Stimulated activated CD8-positive, alpha-beta memory T cell treated with anti-CD3 and anti-CD28 coated beads, Interleukin-7, amount 100 ng/mL, for 48 hours (primary cell): ENCODE data around the gene SMDT1.
"Not testable (repeated sequence)": the region's sequence is repeated elsewhere in the genome, so short reads cannot be mapped to it uniquely, and the experiment has no call there.

Experiments used
- DNase-seq, 2 donors: peaks; one replicate each; pipeline ENCODE4 v3.0.0-alpha.2; 2020; ENCODE audit warnings: low read depth in 1 of 2; ENCODE audit errors: extremely low read depth in 1 of 2

The SMDT1 gene

DNA sequence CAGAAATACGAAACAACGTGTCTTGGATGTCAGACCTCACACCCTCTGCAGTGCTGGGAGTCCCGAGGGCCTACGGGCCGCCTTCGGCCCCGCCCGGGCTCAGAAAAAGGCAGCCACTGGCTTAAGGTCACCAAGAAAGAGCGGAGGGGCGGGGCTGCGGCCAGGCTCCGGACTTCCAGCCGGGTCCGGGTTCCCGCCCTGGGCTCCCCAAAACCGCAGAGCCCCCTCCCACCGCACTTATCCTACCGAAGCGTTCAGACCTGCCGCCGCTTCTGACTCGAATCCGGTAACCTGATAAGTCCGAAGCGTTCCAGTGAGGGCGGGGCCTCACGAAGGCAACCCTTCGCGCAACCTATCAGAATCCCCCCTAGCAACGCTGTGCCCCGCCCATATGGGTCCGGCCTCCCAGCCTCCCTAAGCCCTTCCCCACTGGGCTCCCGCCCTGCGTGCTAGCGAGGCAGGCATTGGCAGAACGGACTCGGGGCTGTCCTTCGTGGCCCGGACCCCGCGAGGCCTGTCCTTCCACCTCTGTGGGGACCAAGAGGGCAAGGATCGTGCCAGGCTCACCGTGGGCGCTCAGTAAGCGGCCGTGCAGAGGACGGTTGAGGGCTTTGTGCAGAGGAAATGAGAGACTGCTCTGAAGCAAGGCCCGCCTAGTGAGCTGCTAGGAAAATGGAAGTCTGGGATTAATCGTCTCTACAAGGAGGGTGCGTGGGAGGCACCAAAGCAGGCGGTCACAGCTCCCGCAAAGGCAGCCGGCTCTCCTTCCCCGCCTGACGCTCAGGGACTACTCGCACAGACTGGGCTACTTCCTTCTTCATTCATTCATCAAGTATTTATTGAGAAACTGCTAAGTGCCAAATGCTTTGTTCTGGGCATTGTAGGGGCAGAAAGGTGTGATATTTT, 8.7 kb upstream of the SMDT1 start, which contains the start of gene NAGA:
TSS of gene NAGA (minus strand) at position 296 of the 906 bp plus-strand sequence. CDS start 515 bp downstream, outside the sequence.
- DNase-seq = peak; percentile 78 to 95

DNA sequence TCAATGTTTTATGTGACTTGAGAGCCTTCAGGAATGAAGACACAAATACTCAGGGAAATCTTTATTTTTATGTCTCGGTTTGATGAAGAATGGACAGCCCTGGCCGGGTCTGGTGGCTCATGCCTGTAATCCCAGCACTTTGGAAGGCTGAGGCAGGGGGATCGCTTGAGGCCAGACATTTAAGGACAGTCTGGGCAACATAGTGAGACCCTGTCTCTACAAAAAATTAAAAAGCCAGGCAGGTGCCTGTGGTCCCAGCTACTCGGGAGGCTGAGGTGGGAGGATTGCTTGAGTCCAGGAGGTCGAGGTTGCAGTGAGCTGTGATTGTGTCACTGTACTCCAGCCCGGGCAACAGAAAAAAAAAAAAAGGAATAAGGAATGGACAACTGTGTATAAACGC, 8.0 kb upstream of the SMDT1 start:
- DNase-seq = not testable (repeated sequence)

DNA sequence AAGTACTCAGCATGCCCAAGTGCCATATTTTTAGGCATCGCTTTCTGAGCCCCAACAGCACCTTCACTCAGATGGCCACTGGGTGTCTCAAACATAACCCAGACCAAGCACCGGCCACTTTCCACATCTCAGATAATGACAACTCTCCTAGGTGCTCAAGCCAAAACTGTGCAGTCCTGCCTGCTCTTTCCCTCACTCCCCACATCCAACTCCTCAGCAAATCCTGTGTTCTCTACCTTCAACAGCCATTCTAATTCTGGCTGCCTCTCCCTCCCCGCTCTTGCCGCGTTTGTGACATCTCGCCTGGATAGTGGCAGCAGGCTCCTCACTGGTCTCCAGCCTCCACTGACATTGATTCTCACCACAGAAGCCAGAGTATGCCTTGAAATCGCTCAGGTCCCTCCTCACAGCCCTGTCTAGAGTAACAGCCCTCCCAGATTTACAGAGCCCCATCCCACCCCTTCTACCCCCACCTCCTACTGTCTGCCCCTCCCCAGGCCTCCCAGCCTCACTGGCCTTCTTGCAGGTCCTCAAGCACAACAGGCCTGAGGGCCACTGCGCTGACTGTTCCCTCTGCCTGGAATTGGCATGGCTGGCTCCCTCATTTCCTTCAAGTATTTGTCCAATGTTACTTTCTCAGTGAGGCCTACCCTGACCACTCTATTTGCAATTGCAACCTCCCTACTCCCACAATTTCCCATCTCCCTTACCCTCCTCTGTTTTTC, 6.7 kb upstream of the SMDT1 start:
- DNase-seq = no peak

DNA sequence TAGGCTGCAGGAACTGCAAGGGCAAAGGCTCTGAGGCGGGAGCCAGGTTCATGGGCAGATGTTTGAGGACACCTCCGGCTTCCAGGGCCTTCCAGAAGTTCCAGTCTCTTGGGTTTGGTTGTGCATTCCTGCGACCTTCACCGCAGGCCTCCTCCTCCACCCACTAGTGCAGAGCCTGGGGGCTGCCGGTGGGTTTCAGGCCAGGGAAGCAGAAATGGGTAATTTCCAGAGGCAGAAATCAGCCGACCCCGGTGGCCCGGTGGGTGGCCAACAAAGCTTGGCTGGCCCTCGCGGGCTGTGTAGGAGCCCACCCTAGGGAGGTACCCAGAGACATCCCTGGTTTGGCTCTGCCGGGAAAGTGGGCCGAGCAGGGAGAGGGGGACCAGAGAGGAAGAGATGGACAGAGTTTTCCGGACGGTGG, 5.9 kb upstream of the SMDT1 start:
- DNase-seq = no peak

DNA sequence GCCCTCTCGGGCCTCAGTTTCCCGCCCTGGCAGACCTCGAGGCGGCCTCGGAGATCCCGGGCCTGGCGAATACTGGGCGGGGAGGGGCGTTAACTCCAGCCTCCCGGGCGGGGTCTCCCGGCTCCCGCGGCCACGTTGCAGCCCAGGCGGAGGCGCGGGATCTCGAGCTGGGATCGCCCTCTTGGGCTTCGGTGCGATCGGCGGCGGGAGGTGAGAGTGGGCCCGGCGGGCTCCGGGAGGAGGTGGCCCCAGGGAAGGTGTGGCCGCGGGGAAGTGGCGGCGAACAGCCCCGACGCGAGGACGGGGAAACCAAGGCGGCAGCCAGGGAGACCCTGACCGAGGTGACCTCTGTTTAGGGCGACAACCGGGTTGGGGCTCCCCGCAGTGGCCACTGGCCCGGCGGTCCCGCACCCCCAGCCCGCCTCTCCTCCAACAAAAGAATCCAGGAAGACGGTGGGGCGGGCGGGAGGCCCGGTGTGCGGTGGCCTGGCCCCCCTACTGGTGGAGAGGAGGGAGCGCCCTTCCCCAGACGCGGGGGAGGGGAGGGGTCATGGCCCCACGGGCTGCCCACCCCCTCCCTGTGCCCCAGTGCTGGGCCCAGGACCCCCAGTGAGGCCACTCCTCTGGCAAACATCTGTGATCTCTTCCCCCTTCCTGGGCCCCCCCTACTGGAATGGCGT, 5.2 kb upstream of the SMDT1 start, which contains the start of gene PHETA2:
TSS of gene PHETA2 (plus strand) at position 117 of the 680 bp plus-strand sequence. CDS start 3,046 bp downstream, outside the sequence.
- peak in 1 of 2 donors; percentile 29 for DNase-seq

DNA sequence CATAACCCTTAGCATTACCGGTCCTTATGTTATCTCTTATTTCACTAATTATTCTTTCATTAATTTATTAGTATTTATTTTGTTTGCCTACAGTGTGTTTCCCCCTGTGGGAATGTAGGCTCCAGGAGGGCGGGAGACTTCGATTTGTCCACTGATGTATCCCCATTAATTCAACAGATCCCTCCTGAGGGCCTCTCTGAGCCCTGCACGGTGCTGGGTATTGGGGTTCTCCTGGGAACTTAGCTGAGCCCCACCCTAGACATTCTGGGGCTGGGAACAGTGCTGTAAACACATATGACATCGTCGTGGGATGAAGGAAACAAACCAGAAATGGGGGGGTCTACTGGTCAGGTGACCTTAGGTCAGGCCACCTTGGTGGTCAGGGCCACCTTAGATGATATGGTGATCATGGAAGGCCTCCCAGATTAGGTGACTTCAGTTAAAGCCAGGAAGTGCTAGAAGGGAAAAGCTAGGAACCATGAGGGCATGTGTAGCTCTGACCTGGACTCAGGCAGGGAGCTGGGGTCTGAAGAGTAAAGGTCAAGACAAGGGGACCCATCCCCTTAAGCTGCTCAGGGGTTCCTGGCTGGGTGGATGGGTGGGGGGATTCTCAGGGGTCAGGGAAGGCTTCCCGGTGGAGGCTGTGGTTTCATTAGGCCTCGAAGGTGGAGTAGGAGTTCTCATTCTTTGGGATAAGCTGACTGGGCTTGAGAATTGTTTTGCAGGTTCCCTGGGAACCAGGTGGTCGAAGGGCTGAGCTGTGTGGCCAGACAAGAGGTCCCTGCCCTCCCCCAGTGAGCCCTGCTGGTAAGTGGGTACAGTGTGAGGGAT, 4.4 kb upstream of the SMDT1 start:
- DNase-seq = no peak

DNA sequence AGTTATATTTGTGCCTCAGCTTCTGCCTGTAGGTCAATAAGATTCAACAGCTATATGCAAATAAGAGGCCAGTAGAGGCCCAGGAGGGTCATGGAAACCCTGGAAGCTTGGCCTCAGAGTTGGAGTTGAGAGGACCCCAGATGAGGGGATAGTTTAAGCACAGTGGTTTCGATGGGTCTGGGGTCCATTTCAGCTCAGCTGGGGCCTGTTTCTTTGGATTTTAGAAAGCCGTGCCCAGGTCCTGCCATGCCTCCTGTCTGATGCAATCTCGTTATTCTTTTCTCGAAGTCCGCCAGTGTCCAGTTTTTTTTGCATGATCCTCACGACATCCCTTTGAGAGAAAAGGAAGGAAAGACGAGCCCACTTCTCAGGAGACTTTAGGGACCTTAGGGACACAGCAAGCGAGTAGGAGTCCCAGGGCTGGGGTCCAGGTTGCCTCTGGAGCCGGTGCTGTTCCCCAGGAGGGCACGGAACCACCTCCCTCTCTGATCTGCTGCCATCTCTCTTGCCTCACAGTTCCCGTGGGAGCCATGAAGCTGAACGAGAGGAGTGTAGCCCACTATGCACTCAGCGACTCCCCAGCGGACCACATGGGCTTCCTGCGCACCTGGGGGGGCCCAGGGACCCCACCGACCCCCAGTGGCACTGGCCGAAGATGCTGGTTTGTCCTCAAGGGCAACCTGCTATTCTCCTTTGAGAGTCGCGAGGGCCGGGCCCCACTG, 2.6 kb upstream of the SMDT1 start:
- no peak for DNase-seq

DNA sequence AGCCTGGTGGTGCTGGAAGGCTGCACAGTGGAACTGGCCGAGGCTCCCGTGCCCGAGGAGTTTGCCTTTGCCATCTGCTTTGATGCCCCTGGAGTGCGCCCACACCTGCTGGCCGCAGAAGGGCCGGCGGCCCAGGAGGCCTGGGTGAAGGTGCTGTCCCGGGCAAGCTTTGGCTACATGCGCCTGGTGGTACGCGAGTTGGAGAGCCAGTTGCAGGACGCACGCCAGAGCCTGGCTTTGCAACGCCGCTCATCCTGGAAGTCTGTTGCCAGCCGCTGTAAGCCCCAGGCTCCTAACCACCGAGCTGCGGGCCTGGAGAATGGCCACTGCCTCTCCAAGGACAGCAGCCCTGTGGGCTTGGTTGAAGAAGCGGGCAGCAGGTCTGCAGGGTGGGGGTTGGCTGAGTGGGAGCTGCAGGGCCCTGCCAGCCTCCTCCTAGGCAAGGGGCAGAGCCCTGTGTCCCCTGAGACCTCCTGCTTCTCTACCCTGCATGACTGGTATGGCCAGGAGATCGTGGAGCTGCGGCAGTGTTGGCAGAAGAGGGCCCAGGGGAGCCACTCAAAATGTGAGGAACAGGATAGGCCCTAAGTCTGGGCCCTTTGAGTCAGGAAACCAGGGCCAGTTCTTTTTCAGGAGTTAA, 1.9 kb upstream of the SMDT1 start:
- no peak for DNase-seq

DNA sequence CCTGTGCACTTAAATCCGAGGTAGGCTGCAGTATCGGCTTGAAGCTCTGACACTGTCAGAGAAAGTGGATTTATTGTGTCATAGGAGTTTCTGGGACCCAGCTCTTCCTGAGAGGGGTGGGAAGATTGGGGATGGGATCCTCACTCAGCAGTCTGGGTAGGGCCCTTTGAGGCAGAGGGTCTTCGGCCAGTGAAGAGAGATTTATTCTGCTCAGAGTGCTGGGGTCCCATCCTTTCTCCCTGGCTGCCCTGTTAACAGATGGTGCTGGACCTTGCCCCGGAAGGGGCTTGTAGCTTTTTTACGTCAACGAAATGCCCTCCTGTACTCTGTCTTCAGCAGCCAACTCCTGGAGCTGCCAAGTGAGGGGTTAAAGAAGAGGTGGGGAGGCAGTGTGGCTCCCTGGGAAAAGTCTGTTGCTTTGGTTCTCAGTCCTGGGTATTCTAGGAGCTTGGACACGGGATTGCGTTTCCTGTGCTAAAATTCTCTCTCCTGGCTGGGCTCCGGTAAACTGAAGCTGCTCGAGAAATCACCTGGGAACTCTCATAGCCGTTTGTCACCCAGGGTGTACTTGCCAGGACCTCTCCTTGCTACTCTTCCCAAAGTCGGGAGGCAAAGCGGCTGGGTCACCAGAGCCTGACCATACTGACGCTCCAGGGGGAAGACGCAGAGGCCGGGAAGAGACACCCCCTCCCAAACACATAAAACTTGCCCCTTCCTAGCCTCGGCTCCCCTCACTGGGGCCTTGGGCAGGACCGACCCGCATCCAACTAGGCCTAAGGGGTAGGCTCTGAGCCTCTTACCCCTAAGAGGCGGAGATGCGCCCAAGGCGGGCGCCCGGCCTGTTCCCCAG, 806 bp upstream of the SMDT1 start:
- DNase-seq = no peak

DNA sequence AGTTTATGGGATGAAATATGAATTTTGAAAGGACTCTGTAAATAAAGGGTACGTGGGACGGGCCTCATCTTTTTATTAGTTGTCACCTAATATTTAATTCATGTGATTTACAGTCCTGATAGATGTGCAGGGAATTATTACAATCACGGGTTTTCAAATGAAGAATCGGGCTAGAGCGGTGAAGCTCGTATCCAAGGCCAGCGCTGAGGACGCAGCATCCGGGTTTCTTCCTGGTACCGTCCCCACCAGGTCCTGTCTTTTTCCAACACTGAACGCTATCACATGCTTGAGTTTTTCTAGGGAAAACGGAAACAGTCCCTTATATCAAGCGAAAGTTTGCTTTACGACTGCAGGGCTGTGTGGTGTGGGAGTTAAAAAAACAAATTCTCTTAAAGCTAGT, 787 bp downstream of the SMDT1 start:
- no peak for DNase-seq

DNA sequence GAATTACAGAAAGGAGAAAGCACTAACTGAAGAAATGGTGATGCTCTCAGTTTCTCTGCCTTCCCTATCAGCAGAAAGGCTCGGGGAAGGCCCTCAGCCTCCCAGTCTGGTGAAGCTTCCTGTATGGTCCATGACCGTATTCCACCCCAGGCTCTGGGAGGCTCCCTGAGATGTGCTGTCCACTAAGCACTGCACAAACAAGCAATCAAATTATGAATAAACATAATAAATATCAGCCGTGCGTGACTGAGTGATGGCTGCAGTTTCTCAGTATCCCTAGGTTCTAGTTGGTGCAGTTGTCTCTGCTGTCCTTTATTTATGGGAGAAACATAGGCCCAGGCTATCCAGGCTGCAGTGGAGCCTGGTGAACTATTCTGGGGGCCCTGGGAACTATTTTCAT, 3.6 kb downstream of the SMDT1 start:
- DNase-seq = no peak

DNA sequence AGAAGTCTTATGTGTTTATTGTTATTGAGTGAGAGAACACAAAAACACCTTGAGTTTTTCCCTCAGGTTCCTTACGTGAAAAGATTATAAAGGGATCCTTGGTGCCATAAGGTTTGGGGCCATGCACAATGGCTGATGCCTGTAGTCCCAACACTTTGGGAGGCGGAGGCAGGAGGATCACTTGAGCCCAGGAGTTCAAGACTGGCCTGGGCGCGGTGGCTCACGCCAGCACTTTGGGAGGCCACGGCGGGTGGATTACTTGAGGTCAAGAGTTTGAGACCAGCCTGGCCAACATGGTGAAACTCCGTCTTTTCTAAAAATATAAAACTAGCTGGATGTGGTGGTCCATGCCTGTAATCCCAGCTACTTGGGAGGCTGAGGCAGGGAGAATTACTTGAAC, 5.4 kb downstream of the SMDT1 start:
- no peak for DNase-seq

DNA sequence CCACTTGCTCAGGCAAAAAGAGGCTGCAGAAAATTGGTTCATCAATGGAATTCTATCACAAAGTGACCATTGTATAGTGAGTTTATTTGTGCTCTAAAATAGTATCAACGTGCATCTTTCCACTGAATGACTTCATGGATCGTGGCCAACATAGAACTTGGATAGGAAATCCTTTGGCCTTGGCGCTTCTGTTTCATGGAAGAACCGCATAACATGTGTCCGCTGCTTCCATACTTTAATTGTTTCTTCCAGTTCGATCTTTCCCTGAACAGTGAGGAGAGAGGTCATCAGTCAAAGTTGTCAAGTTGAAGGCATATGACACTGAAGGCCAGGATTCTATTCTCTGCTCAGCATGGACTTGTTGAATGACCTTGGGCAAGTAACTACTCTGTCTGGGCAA, 6.6 kb downstream of the SMDT1 start:
- DNase-seq = no peak

DNA sequence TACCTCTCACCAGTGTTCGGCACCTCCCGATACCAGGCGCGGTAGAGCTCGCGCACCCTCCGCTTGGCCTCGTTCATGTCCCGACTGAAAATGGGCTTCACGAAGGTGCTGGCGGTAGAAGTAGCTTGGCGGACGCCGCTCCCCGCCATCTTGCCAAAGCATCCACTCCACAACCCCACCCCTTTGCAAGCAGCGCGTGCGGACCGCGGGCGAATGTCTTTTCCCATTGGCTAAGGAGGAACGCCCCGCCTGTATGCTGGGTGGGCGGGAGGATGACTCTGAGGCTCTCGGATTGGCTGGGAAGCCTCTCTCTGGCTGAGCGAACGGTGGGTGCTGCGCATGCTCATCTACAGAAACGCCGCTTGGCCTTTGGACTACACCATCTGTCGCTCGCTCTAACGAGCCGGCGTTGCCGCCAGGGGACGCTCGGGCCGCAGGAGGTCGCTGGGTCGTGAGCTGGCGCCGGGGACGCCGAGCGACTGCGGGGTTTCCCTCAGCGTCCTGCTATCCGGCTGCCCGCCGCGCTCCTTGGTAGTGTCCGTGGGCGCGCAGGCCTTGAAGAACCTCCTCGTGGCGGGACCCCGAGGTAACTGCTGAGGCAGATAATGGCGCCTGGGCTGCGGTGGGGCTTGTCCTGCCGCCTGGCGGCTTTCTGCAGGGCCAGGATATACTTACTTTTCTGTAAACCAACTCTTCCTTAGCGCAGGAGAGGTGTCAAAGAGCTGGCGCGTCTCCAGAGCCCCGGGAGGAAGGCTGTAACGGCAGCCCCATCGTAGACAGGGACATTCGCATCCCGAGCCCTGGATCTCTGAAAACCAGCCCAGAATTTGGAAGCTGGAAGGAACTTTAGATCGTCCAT, 11.3 kb downstream of the SMDT1 start, which contains the start of gene NDUFA6:
TSS of gene NDUFA6 (minus strand) at position 177 of the 859 bp plus-strand sequence. CDS start at position 149, 28 bp downstream.
- DNase-seq = peak; percentile 96 to 98

DNA sequence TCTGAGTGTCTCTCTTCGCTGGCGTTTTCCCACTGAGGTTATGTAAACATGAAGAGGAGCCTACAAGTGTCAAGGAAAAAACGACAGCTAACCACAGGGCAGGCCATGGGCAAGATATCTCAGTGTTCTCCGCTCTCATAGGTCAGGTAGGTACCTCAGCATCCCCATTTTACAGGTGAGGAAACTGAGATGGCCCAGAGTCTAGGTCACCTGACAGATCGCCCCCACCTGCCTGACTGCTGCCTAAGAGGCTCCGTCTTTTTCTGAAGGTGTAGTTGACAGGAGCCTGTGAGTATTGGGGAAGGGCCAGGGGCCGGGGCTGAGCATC, 11.9 kb downstream of the SMDT1 start:
- no peak for DNase-seq

DNA sequence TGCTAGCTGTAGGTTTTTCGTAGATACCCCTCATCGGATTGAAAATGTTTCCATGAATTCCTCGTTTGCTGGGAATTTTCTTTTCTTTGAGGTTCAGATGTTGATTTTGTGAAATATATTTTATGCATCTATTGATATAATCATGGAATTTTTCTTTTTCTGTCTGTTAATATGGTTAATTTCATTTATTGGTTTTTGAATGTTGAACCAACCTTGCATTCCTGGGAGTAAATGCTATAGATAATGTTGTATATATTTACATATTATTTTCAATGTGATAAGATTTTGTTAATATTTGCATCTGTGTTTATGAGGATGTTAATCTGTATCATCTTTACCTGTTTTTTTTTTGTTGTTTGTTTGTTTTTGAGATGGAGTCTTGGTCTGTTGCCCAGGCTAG, 21.7 kb downstream of the SMDT1 start:
- DNase-seq = no peak

DNA sequence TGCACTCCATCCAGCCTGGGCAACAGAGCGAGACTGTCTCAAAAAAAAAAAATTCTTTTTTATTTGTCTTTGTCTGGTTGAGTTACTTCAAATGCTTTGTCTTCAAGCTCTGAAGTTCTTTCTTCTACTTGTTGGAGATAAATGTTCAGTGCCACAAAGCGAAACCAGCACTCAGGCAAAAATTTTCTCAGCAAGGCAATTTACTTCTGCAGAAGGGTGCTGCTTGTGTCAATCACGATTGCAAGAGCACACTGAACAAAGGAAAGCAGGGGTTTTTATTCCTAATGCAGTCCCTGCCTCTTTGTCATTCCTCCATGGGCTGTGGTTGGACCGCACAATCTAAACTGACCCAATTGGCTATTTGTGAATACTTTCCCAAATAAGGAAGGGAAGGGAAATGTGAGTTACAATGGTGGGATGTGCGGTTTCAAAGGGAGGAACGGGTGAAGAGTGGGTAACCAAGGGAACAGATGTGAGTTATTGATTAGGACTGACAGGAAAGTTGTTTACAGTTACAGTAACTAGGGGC, 24.9 kb downstream of the SMDT1 start:
- not testable (repeated sequence) for DNase-seq
